DMS79 (cell line): ENCODE results near the gene MMP25.
A peak's percentile ranks its signal among the peaks of the same experiment; 100 is the strongest.
"Not testable (repeated sequence)": the region's sequence is repeated elsewhere in the genome, so short reads cannot be mapped to it uniquely, and the experiment has no call there.

Source experiments
- DNase-seq: peaks from one replicate; lab custom pipeline; 2025; lab: John Stamatoyannopoulos, UW

Gene MMP25

DNA sequence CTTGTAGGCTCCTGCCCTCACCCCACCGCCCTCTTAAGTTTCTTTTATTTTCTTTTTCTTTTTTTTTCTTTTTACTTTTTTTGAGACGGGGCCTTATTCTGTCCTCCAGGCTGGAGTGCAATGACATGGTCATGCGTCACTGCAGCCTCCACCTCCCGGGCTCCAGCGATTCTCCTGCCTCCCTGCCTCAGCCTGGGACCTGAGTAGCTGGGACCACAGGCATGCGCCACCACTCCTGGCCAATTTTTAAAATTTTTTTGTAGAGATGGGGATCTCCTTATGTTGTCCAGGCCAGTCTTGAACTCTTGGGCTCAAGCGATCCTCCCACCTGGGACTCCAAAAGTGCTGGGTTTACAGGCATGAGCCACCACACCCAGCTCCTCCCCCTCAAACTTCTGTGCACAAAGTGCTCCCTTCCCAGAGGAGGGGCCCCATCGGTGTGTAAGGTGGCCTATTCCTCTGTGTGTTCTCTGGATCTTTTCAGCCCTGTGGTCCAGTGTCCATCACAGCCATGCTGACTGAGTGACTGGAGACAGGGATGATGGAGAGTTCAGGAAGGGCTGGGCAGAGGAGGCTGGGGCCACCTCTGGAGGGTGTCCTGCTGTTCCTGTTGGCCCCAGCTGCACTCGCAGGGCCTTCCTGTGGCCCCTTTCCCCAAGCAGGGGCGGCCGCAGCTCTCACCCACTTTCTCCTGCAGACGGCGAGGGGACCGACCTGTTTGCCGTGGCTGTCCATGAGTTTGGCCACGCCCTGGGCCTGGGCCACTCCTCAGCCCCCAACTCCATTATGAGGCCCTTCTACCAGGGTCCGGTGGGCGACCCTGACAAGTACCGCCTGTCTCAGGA, 10.2 kb downstream of the MMP25 start:
- DNase-seq = no peak

DNA sequence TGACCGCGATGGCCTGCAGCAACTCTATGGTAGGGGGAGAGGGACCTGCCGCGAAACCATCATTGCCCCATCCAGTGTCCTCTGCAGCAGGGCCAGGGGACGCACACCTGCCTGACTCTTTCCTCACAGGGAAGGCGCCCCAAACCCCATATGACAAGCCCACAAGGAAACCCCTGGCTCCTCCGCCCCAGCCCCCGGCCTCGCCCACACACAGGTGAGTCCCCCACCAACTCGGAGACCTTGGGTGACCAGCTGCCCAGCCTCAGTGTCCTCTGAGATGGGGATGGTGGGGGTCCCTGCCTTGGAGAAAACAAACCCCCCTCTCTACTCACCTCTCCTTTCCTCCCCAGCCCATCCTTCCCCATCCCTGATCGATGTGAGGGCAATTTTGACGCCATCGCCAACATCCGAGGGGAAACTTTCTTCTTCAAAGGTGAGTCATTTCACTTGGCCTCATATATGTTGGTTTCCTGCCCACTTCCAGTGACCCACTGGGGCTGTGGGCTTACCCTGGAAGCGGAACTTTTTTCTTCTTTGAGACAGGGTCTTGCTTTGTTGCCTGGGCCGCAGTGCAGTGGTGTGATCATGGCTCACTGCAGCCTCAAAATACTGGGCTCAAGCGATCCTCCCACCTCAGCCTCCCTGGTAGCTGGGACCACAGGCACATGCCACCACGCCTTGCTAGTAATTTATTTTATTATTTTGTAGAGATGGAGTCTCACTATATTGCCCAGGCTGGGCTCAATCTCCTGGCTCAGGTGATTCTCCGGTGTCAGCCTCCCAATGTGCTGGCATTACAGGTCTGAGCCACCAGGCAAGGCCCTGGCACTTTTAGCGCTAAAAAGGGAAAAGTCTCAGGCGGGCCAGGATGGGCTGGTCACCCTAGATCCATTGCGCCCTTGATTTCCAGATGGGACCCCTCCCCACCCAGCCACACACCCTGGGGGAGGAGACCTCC, 11.1 kb downstream of the MMP25 start:
- DNase-seq = no peak

DNA sequence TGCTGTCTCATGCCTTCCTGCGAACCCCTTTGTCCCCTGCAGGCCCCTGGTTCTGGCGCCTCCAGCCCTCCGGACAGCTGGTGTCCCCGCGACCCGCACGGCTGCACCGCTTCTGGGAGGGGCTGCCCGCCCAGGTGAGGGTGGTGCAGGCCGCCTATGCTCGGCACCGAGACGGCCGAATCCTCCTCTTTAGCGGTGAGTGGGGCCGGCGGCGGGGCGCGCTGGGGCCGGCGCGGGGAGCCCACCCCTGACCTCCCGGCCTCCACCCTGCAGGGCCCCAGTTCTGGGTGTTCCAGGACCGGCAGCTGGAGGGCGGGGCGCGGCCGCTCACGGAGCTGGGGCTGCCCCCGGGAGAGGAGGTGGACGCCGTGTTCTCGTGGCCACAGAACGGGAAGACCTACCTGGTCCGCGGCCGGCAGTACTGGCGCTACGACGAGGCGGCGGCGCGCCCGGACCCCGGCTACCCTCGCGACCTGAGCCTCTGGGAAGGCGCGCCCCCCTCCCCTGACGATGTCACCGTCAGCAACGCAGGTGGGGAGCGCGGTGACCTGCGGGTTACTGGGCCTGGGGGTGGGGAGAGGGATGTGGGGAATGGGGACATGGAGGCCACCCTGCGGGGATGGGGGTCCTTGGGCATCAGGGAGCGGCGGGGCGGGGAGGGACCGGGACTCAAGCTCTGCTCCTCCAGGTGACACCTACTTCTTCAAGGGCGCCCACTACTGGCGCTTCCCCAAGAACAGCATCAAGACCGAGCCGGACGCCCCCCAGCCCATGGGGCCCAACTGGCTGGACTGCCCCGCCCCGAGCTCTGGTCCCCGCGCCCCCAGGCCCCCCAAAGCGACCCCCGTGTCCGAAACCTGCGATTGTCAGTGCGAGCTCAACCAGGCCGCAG, 12.0 kb downstream of the MMP25 start:
- DNase-seq = no peak

DNA sequence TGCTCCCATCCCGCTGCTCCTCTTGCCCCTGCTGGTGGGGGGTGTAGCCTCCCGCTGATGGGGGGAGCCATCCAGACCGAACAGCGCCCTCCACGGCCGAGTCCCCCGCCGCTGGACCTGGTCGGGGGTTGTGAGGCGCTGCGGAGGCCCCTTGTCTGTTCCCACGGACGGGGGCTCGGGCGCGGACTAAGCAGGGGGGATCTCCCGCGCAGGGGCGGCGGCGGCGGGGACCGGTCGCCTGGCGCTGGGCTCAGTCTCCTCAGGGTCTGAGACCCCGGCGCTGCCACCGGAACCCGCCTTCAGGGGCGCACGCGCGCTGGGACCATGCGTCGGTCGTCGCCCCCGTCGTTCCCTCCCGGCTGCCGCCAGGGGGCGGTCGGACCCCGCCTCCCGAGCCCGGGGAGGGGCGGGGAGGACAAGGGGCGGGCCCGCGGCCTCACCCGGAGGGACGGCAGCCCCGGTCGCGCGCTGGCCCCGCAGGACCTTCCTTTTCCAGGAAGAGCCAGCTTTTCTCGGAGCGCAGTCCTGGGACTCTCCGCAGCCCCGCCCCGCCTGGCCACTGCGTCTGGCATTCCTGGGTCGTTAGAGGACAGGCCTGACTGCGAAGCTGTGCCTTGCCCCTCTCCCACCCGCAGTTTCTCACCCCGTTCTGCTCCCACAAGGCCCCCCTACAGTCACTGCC, 12.8 kb downstream of the MMP25 start:
- DNase-seq = peak; percentile 24

DNA sequence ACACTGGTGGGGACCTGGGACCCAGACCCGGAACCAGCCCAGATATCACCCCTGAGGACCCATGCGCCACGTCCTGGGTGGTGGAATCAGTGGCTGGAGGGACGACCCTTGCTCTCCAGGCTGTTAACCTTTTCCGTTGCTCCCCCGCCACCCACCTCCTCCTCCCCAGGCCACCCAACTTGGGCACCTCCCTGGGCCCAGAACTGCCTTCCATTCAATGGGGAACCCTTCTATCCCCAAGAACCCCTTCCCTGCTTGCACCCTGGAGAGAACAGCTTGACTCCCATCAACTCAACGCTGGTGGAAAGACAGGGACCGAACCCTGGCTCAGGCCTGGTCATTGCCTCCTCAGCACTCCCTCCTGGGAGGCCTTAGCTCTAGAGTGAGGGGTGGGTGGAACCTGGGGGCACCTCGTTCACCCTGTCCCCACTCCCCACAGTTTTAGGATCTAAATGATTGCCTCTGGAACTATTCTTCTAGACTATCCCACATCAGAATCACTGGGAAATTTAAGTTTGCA, 13.4 kb downstream of the MMP25 start:
- DNase-seq = no peak

DNA sequence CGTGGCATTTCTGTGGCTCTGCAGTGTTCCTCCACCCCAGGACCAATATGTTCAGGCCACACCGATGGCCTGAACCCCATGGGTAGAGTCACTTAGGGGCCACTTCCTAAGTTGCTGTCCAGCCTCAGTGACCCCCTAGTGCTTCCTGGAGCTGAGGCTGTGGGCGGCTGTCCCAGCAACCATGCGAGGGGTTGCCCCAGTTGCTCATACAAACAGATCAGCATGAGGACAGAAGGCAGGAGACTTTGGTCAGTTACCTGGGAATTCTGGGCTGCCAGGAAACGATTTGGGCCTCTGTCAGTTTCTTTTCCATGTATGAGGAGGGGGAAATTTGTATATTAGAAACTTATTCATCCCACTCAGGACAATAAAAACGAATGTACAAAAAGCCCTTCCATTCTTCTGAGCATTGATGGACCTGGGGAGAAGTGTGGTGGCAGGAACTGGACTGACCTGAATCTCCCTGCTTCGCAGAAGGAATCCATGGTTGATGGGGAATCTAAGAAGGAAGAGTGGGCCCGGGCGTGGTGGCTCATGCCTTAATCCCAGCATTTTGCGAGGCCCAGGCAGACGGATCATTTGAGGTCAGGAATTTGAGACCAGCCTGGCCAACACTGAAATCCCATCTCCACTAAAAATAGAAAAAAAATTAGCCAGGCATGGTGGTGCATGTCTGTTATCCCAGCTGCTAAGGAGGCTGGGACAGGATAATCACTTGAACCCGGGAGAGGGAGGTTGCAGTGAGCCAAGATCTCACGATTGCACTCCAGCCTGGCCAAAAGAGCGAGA, 14.2 kb downstream of the MMP25 start:
- no peak for DNase-seq

DNA sequence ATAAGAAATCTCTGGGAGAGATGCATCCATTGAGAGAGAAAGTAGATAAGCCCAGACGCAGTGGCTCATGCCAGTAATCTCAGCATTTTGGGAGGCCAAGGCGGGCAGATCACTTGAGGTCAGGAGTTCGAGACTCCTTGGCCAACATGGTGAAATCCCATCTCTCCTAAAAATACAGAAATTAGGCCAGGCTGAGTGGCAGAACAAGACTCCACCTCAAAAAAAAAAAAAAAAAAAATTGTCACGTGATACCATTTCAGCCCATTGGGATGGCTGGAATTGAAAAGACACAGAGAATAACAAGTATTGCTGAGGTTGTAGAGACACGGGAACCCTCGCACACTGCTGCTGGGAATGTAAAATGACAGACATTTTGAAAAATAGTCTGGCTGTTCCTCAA, 16.2 kb downstream of the MMP25 start:
- no peak for DNase-seq

DNA sequence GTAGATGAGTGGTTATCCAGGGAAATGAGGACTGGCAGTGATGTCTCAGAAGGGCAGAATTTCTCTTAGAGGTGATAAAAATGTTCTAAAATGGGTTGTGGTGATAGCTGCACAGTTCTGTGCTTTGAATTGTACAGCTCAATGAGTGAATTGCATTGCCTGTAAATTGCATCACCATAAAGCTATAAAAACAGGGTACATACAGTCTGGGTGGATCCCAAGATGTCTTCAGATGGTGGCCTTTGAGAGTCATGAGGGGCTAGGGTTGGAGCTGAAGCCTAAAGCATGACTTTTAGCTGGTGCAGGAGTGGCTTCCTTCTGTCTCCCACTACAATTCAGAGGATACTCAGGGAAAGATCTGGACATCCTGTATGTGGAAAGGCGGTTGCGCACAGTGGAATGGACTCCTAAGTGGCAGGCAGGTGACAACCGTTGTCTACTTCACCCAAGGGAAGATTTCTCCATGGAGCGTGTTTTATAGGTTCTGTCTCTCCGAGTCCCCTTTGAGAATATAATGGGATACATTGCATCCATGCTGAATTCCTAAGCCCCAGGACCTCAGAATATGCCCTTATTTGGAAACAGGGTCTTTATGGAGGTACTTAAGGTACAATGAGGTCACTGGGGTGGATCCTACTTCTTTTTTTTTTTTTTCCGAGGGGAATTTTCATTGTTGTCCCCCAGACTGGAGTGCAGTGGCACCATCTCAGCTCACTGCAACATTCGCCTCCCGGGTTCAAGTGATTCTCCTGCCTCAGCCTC, 17.4 kb downstream of the MMP25 start:
- DNase-seq = no peak

DNA sequence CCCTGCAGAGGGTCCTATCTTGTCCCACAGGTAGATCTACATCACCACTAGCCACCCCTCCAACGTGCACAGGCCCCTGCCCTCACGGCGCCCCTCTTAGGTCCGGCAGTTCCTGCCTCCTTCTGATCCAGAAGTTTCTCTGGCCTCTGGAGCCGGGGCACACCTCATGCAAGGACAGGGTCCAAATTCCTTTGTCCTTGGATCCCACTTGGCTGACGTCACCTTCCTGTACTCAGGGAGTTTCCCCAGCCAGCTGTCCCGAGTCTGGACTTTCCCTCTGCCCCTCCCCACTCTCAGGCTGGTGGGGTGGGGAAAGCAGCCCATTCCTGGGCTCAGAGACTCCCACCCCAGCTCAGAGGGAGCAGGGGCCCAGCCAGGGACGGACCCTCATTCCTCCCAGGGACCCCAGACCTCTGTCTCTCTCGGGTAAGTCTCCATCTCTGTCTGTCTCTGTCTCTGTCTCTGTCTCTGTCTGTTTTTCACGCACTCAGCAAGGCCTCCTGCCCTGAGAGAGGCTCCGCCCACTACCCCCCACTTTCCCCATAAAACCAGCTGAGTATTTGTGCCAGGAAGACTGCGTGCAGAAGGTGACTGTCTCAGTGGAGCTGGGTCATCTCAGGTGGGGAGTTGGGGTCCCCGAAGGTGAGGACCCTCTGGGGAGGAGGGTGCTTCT, 18.8 kb downstream of the MMP25 start, which contains the start of gene IL32:
TSS of gene IL32 (plus strand) at position 572 of the 673 bp plus-strand sequence. CDS start 172 bp downstream, outside the sequence.
- no peak for DNase-seq

DNA sequence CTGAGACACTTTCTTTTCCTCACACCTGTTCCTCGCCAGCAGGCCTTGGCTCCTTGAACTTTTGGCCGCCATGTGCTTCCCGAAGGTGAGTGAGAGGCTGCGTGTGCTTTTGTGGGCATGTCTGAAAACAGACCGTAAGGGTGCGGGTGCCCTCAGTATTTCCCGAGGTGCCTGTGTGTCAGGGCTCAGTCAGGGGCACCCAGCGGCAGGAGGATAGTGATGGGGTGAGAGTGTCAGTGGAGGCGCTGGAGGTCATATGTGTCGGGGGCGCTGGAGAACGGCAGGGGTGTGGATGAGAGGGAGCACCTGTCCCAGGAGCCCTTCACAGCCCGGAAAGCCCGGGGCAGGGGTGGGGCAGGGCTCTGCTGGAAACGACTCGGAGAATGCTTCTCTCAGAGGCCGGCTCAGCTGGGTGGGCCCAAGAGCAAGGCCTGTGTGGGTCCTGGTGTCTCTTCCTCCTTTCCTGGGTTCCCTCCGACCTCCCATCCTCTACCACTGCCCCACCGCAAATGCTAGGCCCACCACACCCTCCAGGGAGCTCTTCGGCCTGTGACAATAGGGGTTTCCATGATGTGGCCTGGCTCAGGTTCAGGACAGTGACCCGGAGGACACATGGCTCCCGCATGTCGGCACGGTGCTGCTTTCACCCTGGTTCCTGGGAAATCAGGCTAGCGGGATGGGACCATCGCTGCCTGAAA, 19.5 kb downstream of the MMP25 start:
- no peak for DNase-seq

DNA sequence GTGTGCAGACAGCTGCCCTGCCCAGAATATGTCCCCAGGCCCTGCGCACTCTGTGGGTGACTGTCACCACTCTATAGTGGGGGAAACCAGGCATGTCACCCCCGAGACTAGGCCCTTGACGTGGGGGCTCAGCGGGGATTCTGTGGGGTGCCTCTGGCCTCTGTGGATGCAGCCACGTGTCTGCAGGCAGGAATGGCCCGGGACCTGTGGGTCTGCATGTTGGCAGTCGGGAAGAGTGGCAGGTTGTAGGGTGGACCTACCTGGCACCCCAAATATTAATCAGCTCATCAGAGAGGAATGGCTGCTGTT, 20.0 kb downstream of the MMP25 start:
- DNase-seq = no peak

DNA sequence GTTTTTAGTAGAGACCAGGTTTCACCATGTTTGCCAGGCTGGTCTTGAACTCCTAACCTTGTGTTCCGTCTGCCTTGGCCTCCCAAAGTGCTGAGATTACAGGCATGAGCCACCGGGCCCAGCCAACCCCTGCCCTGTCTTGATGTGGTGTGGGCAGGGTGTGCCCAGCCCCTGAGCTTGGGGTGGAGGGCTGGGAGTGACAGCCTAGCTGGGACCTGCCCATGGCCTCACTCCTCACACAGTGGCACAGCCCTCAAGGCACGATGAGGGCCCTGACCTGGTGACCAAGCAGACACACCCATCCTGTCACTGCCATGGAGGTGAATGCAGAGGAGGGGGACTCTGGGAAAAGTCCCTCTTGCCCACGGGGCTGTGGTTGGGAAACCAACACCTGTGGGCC, 22.1 kb downstream of the MMP25 start:
- no peak for DNase-seq

DNA sequence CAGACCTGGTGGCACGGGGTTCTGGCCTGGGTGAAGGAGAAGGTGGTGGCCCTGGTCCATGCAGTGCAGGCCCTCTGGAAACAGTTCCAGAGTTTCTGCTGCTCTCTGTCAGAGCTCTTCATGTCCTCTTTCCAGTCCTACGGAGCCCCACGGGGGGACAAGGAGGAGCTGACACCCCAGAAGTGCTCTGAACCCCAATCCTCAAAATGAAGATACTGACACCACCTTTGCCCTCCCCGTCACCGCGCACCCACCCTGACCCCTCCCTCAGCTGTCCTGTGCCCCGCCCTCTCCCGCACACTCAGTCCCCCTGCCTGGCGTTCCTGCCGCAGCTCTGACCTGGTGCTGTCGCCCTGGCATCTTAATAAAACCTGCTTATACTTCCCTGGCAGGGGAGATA, 22.8 kb downstream of the MMP25 start:
- DNase-seq = not testable (repeated sequence)

DNA sequence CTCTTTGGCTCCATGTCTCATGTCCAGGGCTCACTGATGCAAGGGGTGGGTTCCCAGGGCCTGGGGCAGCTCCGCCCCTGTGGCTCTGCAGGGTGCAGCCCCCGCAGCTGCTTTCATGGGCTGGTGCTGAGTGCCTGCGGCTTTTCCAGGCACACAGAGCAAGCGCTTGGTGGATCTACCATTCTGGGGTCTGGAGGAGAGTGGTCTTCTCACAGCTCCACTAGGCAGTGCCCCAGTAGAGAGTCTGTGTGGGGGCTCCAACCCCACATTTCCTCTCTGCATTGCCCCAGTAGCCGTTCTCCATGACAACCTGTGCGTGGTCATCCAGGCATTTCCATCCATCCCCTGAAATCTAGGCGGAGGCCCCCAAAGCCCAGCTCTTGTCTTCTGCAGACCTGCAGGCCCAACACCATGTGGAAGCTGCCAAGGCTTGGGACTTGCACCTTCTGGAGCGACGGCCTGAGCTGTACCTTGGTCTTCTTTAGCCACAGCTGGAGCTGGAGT, 24.3 kb downstream of the MMP25 start:
- DNase-seq = no peak

DNA sequence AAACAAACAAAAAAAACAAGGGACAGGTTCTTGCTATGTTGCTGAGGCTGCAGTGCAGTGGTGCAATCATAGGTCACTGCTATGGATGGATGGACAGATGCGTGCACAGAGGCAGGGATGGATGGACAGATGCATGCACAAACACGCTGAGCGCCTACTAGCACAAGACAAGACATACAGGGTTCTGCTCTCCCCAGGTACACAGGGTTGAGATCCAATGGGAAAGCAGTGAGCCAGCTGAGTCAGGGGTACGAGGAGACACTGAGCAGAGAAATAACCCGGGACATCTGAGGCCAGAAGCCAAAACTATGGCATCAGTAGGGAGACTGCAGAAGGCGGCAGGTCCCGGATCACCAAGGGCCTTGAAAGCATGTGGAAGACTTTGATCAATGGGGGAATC, 25.3 kb downstream of the MMP25 start:
- no peak for DNase-seq

DNA sequence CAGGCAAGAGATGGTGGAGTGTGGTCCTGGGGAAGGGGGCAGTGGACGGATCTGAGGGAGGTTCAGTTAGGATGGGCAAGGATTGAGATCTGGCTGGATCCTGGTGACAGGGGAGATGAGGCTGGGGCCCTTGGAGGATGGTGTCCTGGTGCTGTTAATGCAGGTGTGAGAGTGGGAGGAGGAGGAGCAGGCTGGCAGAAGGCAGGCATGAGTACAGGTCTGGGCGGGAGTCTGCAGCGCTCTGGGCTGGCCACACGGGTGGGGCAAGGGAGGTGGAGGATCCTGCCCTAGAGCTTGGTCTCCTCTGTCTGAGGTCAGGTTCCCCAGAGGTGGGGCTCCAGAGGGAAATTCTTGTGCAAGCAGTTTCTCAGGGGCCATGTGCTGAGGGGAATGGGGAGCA, 25.8 kb downstream of the MMP25 start:
- not testable (repeated sequence) for DNase-seq

DNA sequence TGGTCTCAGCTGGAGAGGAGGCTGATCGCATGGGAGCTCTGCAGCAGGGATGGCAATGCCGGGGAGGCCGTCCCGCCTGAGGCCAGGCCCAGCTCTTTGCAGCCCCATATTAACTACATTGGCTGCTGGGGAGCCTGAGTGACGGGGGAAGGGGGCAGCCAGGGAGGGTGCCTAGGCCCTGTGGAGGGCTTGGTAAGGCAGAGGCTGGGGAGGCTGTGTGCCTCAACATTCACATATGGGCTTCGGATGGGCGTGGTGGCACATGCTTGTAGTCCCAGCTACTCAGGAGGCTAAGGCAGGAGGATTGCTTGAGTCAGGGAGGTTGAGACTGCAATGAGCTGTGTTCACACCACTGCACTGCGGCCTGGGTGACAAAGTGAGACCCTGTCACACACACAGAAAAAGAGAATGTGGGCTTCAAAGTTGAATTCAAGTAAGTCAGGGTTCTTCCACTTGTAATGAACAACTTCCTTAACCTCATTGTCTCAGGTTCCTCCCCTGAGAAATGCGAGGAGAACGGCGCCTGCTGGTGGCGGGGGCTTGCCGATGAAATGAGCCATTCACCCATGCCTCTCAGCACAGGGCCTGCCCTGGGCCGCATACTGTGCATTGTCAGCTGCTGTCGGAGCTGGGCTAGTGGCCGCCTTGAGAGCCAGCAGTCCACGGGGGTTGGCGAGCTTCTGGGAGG, 26.4 kb downstream of the MMP25 start:
- not testable (repeated sequence) for DNase-seq

DNA sequence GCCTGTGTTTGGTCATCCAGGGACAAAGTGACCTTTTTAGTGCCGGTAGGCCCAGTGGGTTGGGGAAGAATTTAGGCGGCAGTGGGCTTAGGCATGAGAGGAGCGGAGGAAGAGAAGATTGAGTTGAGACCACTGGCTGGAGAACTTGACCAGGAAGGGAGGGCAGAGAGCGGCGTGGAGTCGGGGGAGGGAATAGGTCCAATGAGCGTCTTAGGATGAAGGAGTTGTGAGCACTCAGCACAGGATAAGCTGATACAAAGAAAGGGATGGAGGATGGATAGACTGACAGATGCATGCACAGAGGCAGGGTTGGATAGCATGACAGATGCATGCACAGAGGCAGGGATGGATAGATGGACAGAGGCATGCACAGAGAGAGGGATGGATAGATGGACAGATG, 27.1 kb downstream of the MMP25 start:
- no peak for DNase-seq
